GM21528 (cell line): Measurements from ENCODE around the gene ICAM1.
A peak's percentile ranks its signal among the peaks of the same experiment; 100 is the strongest.

ENCODE experiments used
- ATAC-seq: cut with Tn5 transposase; IDR thresholded peaks from one replicate; pipeline ENCODE4 v1.9.1; 2021; ENCODE audit warnings: mild to moderate bottlenecking, moderate library complexity; ENCODE audit not compliant: unreplicated experiment, low FRiP score

Gene ICAM1

DNA sequence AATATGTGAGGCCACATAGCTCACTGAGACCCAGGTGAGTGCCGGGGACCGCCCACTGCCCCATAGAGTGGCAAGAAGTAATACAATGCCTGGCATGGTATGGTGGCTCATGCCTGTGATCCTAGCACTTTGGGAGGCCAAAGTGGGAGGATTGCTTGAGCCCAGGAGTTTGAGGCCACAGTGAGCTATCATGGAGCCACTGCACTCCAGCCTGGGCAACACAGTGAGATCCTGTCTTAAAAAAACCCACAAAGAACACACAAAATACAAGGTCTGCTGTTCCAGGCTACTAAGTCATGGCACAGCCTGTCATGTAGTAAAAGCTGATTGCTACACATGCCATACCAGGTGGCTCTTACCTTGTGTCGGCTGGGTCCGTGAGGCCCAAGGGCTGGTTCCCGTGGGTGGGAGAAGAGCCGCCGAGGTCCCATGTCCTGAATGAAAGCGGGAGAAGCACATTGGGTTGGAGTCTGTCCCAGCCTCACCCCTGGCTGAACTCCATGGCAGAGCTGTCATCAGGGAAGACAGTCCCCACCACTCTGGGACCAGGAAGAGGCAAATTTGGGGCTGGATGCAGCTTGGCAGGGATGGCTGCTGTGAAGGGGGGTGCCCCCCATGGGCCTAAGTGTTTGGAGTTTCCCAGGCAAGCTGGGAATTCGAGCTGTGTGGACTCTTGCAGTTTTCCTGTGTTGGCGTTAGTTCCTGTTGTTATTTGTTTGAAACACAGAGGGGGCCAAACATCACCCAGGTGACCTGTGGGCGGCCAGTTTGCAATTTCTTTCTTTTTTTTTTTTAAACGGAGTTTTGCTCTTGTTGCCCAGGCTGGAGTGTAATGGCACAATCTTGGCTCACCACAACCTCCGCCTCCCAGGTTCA is 48.1 kb downstream of the ICAM1 start:
- no peak for ATAC-seq

DNA sequence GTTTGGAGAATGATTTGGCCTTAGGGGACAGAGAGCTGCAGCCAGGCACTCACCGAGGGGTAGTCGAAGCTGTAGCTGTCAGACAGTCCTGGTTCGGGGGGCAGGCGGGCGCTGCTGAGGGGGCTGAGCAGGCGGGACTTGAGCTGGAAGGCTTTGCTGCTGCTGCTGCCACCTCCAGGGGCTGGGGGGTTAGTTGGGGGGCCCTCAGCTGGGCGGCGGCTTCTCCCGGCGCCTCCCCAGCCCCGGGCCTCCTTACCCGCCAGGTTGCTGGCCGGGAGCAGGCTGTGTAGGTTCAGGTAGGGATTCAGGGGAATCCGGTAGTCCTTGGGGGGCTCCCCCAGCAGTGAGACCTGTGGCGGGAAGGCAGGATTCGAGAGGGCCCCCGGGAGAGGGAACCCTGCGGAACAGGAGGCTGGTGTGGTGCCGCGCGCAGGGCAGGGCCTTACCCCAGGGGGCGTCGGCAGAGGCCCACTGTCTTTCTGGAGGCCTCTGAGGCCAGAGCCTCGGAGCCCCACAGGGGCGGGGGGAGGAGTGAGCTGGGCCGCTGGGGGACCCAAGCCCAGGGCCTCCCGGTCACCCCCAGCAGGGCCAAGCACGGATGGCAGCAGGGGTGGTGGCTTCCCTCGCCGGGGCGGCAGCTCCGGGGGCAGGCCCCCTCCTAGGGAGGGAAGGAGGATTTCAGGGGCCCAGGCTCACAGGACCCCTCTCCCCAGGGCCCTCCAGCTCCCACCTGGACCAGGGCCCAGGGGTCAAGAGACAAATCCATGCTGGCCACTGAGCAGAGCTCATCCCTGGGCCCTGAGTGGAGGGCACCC is 49.9 kb downstream of the ICAM1 start:
- no peak for ATAC-seq

DNA sequence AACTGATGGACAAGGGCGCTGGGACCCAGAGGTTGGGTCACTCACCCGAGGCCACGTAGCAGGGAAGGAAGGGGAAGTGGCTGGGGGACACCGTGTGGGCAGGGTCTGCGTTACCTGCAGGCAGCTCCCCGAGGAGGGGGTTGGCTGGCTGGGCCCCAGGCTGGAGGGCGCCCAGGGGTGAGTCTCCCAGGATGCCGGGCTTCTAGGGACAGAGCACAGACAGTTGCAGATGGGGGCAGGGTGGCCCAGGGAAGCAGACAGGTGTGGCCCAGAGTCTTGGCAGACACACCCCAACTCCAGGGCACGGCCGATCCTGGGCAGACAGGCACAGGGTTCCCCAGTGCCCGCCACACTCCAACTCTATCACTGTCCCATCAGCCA is 50.5 kb downstream of the ICAM1 start:
- no peak for ATAC-seq

DNA sequence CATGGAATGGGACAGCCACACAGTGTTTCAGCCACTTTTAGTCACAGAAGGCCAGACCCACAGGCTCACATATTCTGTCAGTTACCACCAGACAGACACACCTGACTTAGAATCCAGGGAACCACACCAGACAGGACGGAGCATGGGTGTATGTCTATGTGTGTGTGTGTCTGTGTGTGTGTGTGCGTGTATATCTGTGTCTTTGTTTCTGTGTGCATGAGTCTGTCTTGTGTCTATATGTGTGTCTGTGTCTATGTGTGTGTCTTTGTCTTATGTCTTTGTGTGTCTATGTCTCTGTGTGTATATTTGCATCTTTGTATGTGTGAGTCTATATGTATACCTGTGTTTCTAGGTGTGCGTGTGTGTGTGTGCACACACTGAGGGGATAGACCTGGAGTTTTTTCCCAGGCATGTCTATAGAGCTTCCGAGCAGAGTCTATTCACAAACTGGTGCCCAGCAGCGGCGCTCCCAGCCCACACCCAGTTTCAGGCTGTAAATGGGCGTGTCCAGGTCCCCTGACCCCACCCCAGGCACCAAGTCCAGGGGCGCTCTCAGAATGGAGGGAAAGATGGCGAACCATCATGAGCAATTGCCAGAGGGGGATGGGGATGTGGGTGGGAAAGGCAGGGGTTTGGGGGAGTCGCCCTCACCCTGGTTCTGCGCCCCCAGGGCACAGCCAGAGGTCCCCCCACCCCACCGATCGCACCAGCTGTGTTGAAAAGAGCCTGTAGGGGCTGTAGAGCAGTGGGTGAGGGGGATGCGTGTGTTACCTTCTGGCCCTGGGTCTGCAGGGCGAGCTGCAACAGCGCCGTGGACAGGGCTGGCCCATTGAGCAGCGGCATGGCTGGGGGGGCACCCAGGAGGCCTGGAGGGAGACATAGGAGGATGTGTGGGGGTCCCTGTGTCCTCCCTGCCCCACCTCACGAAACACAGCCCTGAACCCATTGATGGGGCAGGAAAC is 51.2 kb downstream of the ICAM1 start:
- ATAC-seq = no peak

DNA sequence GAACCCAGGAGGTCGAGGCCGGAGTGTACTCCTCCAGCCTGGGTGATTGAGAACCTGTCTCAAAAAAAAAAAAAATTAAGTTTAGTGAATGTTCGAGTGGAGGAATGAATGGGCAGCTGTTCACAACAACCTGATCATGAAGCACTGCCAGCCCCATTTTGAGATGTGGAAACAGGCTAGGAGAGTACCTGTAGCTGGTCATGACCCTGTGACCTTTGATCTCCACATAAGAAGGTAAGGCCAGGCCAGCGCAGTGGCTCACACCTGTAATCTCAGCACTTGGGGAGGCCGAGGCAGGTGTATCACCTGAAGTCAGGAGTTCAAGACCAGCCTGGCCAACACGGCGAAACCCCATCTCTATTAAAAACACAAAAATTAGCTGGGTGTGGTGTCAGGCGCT is 54.8 kb downstream of the ICAM1 start:
- no peak for ATAC-seq

DNA sequence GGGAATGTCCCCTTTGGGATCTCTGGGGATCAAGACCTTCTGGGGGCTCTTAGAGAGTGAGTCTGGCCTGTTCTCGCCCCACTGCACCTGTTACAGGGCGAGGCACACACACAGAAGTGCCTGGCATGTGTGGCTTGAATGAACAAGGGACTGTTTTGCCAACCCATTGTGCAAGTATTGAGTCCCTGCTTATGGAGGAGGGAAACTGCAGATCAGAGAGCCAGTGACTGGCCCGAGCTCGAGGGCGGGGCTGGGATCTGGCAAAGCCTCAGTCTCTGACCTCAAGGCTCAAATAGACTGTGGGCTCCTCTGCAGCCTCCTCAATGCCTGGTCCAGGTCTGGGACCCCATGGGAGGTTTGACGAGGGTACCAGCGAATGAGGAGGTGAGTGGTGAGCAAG is 56.9 kb downstream of the ICAM1 start:
- no peak for ATAC-seq

DNA sequence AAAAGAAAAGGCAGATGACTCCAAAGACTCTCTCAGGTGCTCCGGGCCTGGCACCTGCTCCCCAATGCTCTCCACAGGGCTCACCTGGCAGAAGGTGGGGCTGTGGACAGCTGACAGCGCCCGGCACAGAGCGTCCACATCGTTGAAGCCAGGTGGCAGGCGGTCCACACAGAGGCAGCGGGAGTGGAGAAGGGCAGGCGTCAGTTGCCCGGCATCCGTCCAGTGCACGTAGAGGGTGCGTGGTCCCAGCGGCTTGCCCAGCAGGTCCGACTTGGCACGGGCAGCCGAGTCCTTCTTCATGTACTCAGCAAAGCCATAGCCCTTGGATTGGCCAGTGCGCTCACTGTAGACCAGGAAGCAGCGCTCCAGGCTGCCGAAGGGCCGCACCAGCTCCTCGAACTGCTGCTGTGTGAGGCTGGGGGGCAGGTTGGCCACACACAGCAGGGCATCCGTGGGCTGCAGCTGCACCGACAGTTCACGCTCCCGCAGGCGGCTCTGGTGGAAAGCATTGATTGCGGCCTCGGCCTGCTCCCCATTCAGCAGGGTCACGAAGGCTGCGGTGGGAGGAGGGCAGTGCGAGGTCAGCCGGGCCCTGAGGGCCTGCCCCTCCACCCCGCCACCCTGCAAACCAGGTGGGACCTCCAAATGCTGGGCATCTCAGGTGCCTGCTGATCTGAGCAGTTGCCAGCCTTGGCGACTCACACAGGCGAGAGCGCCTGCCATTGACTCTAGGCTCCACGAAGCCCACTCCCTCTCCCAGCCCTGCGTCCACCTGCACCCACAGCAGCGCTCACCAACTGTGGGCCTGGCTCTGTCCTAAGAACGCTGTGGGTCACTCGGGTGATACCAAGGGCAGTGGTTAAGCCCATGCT is 57.9 kb downstream of the ICAM1 start:
- no peak for ATAC-seq

DNA sequence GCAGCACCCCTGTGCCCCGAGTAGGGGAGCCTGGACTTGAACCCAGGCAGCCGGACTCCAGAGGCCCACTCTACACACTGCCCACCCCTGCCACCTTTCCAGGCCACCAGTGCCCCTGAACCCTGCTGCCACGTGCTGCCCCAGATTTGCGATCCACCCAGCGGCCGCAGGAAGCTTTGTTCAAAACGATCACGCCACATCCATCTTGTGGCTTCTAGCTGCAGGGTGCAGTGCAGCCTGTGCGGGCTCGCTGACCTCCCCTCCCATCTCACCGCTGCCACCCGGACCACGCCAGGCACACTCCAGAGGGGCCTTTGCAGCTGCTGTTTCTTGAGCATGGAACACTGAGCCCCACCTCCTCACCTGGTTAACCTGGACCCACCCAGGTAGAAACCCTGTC is 58.6 kb downstream of the ICAM1 start:
- ATAC-seq = no peak

DNA sequence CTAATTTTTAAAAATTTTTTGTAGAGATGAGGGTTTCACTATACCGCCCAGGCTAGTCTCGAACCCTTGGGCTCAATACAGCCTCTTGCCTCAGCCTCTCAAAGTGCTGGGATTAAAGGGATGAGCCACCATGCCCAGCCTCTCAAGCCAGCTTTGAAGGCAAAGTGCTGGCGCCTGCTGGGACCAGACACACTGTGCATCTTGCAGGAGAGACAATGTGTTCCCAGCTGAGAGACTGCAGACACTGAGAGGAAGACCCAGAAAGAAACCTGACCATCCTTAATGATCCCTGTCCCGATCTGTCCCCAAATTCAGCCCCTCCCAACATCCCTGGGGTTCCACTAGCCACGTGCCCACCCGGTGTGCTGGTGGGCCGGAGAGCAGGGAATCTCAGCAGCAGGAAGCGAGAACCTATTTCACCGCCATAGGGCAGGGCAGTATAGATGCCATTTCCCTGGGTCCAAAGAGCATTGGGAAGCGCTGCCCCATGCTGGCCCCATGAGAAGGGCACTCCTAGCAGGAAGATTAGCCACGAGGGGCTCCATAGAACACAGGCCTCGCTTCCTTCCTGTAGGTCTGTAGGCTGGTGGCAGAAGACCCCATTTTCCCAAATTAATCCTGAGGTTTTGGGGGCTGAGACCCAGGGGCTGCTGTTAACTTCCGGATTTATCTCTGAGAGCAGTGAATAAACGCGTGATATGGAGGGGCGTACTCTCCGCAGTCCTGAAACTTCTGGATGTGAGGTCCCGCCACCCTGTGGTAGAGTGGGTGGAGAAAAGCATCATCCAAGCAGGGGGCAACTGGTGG is 61.4 kb downstream of the ICAM1 start:
- ATAC-seq = no peak

DNA sequence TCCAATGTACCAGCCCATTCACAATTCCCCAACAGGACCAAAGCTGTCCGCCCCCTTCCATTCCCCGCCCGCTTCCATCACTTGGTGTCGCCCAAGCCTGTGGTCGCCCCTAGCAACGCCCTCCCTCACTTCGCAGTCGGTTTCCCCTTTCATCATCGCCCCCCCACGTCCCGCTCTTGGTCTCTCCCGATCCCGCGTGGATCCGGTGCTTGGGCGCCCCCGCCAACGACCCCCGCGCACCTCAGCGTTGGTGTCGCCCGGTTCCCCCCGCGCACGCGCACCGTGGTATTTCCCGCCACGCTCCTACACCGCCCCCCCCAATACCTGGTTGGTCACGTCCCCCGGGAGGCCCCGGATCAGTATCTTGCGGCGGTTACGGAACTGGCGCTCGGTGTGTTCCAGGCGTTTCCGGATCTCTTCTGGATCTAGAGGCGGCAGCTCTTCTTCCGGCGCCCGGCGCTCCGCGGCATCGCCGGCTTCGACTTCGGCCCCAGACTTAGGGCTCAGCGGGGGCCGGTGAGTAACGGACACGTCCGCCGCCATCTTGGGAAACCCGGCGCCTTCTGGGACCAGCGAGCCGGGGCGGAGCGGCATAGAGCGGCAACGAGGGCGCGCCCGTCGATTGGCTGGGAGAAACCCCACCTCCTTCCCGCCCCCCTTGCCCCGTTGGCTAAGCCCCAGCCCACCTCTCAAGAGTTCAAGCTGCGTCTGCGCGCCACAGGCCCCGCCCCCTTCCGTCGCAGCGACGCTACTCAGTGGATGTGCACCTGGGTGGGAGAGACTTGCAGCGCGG is 62.2 kb downstream of the ICAM1 start, which contains the start of gene RAVER1:
Gene RAVER1, minus strand, starts transcription at position 565 of the 793 bp plus-strand sequence. Its CDS starts 22 bp downstream, at position 543.
- ATAC-seq = peak; percentile 80

DNA sequence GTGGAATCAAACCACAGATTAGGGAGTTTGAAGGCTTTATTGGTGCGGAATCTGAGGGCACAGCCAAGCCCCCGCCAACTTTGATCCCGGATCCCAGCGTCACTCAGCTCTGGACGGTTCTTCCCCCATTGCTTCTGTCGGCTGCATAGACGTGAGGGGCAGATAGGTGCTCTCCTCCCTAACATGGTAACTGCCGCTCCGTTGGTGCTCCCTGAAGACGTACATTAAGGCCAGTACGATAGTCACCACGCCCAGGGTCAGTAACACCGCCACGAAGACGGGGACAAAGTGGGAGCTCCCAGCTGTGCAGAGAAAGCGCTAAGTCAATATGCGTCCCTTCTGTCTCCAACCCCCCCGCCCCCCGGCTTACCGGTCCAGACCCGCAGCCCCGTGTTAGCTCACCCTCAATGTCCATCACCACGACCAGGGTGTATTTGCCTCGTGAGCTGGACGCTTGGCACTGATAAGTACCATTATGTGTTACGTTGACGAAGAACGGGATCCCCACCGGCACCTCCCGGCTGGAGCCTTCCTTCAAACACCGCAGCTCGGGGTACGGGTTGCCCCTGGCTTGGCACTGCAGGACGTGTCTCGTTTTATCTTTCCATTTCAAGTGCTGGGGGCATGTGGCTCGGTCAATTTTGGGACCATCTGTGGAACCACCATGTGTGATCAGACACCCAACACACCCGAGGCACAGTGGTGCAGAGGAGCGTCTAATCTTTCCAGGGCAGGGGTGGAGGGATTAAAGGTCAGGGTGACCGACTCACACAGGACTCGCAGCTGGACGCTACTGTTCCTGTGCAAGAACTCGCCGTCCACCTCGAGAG is 63.1 kb downstream of the ICAM1 start:
- ATAC-seq = no peak

DNA sequence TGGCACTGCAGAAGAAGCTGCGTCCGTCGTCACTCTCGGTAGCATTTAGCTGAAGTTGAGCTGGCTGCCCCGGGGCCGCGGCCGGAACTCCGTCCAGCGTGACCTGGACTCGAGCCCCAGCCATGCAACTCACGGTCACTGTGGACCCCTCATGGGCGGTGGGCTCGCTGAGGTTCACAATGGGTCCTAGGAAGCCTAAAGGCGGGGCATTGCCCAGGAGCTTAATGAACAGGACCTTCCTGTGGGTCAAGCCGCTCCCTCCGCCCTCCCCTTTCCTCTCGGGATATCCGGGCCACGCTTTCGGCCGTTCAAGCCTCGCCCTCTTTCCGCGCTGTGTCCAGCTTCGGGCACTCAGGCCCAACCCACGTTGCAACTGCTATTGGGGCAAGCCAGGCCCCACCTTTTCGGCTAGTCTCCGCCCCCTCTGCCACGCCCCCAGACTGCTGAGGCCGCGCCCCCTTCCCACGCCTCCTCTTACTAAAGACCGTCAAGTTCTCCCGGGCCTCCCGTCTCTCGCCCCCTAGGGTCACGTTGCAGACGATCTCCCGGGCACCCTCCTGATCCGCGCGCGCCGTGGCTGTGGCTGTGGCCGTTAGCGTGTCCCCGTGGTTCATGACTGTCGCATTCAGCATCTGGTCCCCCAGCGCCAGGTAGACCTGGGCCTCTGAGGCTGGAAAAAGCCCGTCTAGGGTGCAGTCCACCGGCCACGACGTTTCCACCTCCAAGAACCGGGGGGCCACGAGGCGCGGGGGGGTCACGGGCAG is 63.9 kb downstream of the ICAM1 start:
- no peak for ATAC-seq

DNA sequence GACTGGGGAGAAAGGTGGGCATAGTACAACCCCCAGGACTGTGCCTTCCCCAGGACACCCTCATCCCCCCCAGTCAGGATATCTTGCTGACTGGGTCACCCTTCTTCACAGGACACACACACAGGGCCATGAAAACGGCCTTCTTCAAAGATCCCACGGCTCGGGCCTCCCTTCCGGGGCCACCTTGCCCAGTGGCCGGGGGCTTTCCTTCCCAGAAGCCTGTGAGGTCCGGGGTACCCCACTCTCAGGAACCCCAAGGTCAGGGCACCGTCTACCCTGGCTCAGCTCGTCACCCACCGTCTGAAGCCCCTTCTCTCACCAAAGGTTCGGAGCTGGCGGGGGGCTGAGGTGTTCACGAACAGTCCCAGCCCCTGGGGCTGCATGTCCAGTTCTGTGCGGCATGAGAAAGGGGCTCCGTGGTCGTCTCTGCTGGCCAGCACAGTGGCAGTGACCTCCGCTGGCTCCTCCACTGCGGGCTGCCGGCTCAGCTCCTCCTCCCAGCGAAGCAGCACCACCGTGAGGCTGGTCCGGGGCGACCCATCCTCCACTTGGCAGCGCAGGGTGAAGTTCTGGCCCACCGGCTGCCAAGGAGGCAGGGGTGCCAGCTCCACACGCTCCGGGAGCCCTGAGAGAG is 64.5 kb downstream of the ICAM1 start:
- no peak for ATAC-seq
